Anterior cingulate cortex (tissue), 58 donors: Measurements from ENCODE around the gene SURF6.
"Not testable (repeated sequence)": the region's sequence is repeated elsewhere in the genome, so short reads cannot be mapped to it uniquely, and the experiment has no call there.

Experiments
- DNase-seq, 58 donors: peaks; one replicate each; lab custom pipeline; 2025; lab: John Stamatoyannopoulos, UW

The SURF6 gene

GRCh38 chr9:133329306-133330156 lies 6.5 kb downstream of the SURF6 start:
- peak in 8 of 58 donors; percentile 9 to 42 (median 14) for DNase-seq

DNA sequence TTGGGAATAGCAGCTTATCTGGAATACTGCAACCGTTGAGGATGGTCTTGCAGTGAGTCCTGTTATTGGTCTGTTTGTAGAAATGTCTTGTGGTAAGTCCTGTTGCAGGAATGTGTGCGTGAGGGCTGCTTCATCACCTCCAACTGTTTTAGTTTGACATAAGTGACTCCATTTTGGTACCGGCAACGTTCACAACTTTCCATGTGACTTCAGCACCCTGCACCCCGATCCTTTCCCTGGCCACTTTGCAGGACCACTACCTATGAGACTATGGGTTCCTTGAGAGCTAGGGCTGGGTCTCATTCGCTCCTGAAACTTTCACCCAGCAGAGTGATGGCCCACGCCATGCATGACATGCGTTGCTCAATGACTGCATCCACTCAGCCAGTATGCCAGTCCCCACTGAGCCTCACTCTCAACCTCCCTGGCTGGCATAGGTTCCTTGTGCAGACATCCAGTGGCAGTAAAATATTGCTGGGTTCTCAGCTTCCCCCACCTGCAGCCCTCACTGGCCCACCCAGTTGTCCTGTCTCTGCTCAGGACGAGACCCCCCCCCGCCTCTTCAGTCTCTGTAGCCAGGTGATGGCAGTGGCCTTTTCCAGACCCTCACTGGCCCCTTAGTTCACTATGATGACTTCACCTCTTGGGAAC lies 8.0 kb downstream of the SURF6 start:
- DNase-seq, result no peak

GRCh38 chr9:133327021-133327420 lies 9.0 kb downstream of the SURF6 start:
- not testable (repeated sequence) for DNase-seq

DNA sequence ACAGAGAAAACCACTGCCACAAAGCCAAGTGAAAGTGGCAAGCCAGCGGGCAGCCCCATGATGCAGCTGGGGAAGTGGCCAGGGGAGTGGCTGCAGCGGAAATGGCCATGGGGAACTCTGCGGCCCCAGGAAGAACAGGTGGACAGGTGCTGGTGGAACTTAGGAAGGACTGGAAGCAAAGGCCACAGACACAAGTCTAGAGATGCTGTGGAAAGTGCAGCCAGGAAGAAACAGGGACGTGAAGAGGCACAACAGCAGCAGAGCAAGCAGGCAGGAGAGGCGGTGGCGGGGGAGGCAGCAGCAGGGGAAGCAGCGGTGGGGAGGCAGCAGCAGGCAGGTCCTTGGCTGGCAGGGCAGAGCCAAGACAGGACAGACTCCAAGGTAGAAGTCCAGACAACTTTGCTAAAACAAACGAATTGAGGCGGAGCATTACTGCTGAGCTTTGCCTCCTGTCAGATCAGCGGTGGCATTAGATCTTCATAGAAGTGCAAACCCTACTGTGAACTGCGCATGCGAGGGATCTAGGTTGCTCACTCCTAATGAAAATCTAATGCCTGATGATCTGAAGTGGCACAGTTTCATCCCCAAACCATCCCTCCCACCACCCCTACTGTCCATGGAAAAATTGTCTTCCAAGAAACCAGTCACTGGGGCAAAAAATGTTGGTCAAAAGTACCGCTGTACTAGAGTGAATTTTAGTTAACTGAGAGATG lies 11.8 kb downstream of the SURF6 start:
- DNase-seq, result no peak

- DNase-seq, result no peak
These were observed 12.8 kb downstream of the SURF6 start for GRCh38 chr9:133323211-133323610.

DNA sequence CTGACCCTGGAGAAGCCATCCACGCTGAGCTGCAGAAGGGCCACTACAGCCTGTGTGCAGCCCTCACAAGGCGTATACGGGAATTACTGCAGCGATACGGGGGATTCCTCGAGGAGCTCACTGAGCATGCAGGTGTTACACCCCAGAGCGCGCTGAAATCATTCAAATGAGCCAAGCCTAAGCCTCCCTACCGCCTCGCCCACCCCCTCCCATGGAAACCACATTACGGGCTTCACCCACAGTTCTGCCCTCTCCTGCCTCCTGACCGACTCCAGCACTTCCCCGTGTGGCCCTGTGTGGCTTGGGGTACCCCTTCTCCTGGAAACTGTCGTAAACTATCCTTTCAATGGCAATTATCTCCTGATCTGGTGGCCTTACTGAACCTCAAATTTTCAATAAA lies 13.3 kb downstream of the SURF6 start:
- no peak for DNase-seq

- DNase-seq, result no peak
These were observed 14.5 kb downstream of the SURF6 start for GRCh38 chr9:133321411-133321935.

GRCh38 chr9:133320421-133320881 lies 15.5 kb downstream of the SURF6 start:
- DNase-seq, result no peak

- not testable (repeated sequence) for DNase-seq
These were observed 18.4 kb downstream of the SURF6 start for GRCh38 chr9:133317551-133317950.

GRCh38 chr9:133315997-133316396 lies 20.0 kb downstream of the SURF6 start:
- no peak for DNase-seq

DNA sequence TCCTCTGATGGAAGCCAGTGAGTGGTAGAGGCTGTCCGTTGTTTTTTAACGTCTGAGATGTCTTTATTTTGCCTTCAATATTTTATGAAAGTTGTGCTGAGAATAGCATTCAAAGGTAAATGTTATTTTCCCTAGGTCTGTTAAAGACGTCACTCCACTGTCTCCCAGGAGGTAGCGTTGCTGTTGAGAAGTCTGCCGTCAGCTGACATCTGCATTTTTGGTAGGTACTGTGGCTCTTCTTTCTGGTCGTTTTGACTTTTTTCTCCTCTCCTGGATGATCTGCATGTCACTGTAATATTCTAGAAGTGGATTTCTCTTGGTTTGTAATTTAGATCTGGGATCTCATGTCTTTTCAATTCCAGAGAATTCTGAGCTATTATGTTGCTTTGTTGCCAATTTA lies 26.4 kb downstream of the SURF6 start:
- DNase-seq, result no peak

- no peak for DNase-seq
These were observed 28.7 kb downstream of the SURF6 start for GRCh38 chr9:133307301-133307700.

GRCh38 chr9:133306242-133307204 lies 29.5 kb downstream of the SURF6 start:
- peak in 3 of 58 donors; percentile 11 to 19 (median 13) for DNase-seq

- no peak for DNase-seq
These were observed 30.3 kb downstream of the SURF6 start for GRCh38 chr9:133305731-133306130.

- DNase-seq, result no peak
These were observed 31.3 kb downstream of the SURF6 start for GRCh38 chr9:133304477-133305377.

GRCh38 chr9:133304158-133304470 lies 31.9 kb downstream of the SURF6 start:
- DNase-seq, result no peak

GRCh38 chr9:133303266-133304157 lies 32.5 kb downstream of the SURF6 start:
- DNase-seq, result no peak
